A549 (cell line): ENCODE results near the gene CBFA2T3. TPM values are rescaled to one million over a fixed set of nuclear protein-coding genes. Genes with fewer than 3 reads are reported as not detected.
"Not testable (repeated sequence)": the region's sequence is repeated elsewhere in the genome, so short reads cannot be mapped to it uniquely, and the experiment has no call there.

ENCODE experiments used
- ATAC-seq, 2 experiments: fragments of 200-7000 bp in 1 of 2; fragments of >200 bp in 1 of 2; cut with Nextera tagmentation in 1 of 2; cut with Tn5 transposase in 1 of 2; 3 replicates each; pipeline versions ENCODE4 v1.8.0 to v1.9.1; 2018 to 2020; ENCODE audit warnings: mild to moderate bottlenecking in 1 of 2, moderate library complexity in 1 of 2
- CTCF ChIA-PET: fragments of 300-600 bp; sonication (Branson Sonifier 250); formaldehyde crosslinking; extraction: SDS; loops from one replicate; lab custom pipeline; 2021; ENCODE audit warnings: antibody characterized with exemption, inconsistent platforms; lab: Yijun Ruan, JAX
- POLR2A ChIA-PET: fragments of 350-600 bp; formaldehyde crosslinking; extraction: SDS; loops from one replicate; lab custom pipeline; 2021; ENCODE audit warnings: antibody characterized with exemption, inconsistent platforms; lab: Yijun Ruan, JAX
- DNase-seq, 2 experiments: peaks; one replicate each; pipeline versions ENCODE4 v3.0.0 to v3.0.0-alpha.2; 2011 to 2016; ENCODE audit warnings: low read depth in 1 of 2, low spot score in 1 of 2
- FAIRE-seq: peaks from 2 replicates; lab custom pipeline; 2011; peaks lifted over from hg19 to GRCh38; lab: Jason Lieb, UNC
- H3K27ac ChIP-seq, 2 experiments: fragments of >200 bp; sonication (Bioruptor Twin); formaldehyde crosslinking; 3 replicates each; pipeline ENCODE4 v1.5.1; 2016 to 2017
- H3K4me1 ChIP-seq: fragments of >200 bp; sonication (Bioruptor Twin); formaldehyde crosslinking; 3 replicates; pipeline ENCODE4 v1.6.1; 2016
- H3K4me2 ChIP-seq: fragments of >200 bp; sonication (Bioruptor Twin); formaldehyde crosslinking; 3 replicates; pipeline ENCODE4 v1.6.1; 2016
- H3K4me3 ChIP-seq: fragments of >200 bp; sonication (Bioruptor Twin); formaldehyde crosslinking; 3 replicates; pipeline ENCODE4 v1.5.1; 2016
- H3K9me3 ChIP-seq: fragments of >200 bp; sonication (Bioruptor Twin); formaldehyde crosslinking; 3 replicates; pipeline ENCODE4 v1.6.1; 2016
- ATOH8 ChIP-seq: fragments of 250-450 bp; sonication (Bioruptor Pico); IDR thresholded peaks from 2 replicates; pipeline ENCODE4 v1.5.0; 2020; ENCODE audit warnings: low read depth, mild to moderate bottlenecking, moderate library complexity
- CBX2 ChIP-seq: fragments of 200-600 bp; sonication (generic); IDR thresholded peaks from 2 replicates; pipeline ENCODE4 v1.6.1; 2016; ENCODE audit warnings: low read depth, mild to moderate bottlenecking, borderline replicate concordance
- CEBPB ChIP-seq, 2 experiments: fragments of >200 bp in 1 of 2; sonication (Bioruptor Twin) in 1 of 2; formaldehyde crosslinking in 1 of 2; IDR thresholded peaks; 2 replicates each; pipeline ENCODE4 v1.6.1; 2012 to 2016
- CHD2 ChIP-seq: fragments of 150-350 bp; IDR thresholded peaks from 2 replicates; pipeline ENCODE4 v1.6.1; 2014; ENCODE audit warnings: low read length; ENCODE audit not compliant: partially characterized antibody
- CHD4 ChIP-seq: fragments of 200-600 bp; sonication (generic); IDR thresholded peaks from 2 replicates; pipeline ENCODE4 v1.6.1; 2016; ENCODE audit warnings: antibody characterized with exemption, mild to moderate bottlenecking, borderline replicate concordance
- EHF ChIP-seq: fragments of 250-450 bp; sonication (Bioruptor Pico); IDR thresholded peaks from 2 replicates; pipeline ENCODE4 v1.5.0; 2020; ENCODE audit warnings: mild to moderate bottlenecking
- ESRRA ChIP-seq: fragments of 150-350 bp; IDR thresholded peaks from 2 replicates; pipeline ENCODE4 v1.6.1; 2014; ENCODE audit warnings: mild to moderate bottlenecking, low read length, borderline replicate concordance
- FOSB ChIP-seq: fragments of 250-450 bp; sonication (Bioruptor Pico); IDR thresholded peaks from 2 replicates; pipeline ENCODE4 v1.5.0; 2020; ENCODE audit warnings: mild to moderate bottlenecking, moderate library complexity
- FOXS1 ChIP-seq: fragments of 250-450 bp; sonication (Bioruptor Pico); IDR thresholded peaks from 2 replicates; pipeline ENCODE4 v1.5.0; 2020; ENCODE audit warnings: mild to moderate bottlenecking, moderate library complexity
- HDAC2 ChIP-seq: fragments of 200-600 bp; sonication (generic); IDR thresholded peaks from 2 replicates; pipeline ENCODE4 v1.6.1; 2016
- HEYL ChIP-seq: fragments of 250-450 bp; sonication (Bioruptor Pico); IDR thresholded peaks from 2 replicates; pipeline ENCODE4 v1.8.0; 2021; ENCODE audit warnings: mild to moderate bottlenecking, moderate library complexity
- JUN ChIP-seq, 2 experiments: fragments of >200 bp; sonication (Bioruptor Twin); formaldehyde crosslinking; IDR thresholded peaks; 2 replicates in 1 of 2; 3 replicates in 1 of 2; pipeline ENCODE4 v1.6.1; 2016 to 2017
- KDM5A ChIP-seq: fragments of 200-600 bp; sonication (generic); IDR thresholded peaks from 2 replicates; pipeline ENCODE4 v1.6.1; 2016; ENCODE audit warnings: antibody characterized with exemption, mild to moderate bottlenecking
- MAFK ChIP-seq: fragments of 450-650 bp; IDR thresholded peaks from 2 replicates; pipeline ENCODE4 v1.6.1; 2014; ENCODE audit not compliant: partially characterized antibody
- RARB ChIP-seq: fragments of 250-450 bp; sonication (Bioruptor Pico); IDR thresholded peaks from 2 replicates; pipeline ENCODE4 v1.8.0; 2021; ENCODE audit warnings: mild to moderate bottlenecking, moderate library complexity
- RCOR1 ChIP-seq: fragments of 150-350 bp; IDR thresholded peaks from 2 replicates; pipeline ENCODE4 v1.6.1; 2014; ENCODE audit warnings: antibody characterized with exemption, low read length, low read depth
- REST ChIP-seq: fragments of 200-600 bp; sonication (generic); IDR thresholded peaks from 2 replicates; pipeline ENCODE4 v1.6.1; 2016; ENCODE audit warnings: antibody characterized with exemption, mild to moderate bottlenecking, moderate library complexity
- RNF2 ChIP-seq: fragments of 200-600 bp; sonication (generic); IDR thresholded peaks from 2 replicates; pipeline ENCODE4 v1.6.1; 2016; ENCODE audit warnings: low read depth, mild to moderate bottlenecking, antibody characterized with exemption, moderate library complexity, borderline replicate concordance
- TP53 ChIP-seq: fragments of 250-450 bp; sonication (Bioruptor Pico); IDR thresholded peaks from 2 replicates; pipeline ENCODE4 v1.5.0; 2021; ENCODE audit warnings: mild to moderate bottlenecking, moderate library complexity
- WGBS: methylation state at CpG from one replicate; pipeline ENCODE4 v1.1.6; 2017; ENCODE audit errors: missing lambda C conversion rate; 5-methylcytosine and 5-hydroxymethylcytosine counted together
- polyA plus RNA-seq, 4 experiments: library from polyadenylated mRNA; depleted of rRNA in 3 of 4; stranded (reverse); fragments of >200 nt; fragmentation: RNase III in 1 of 4; extraction: RNeasy Plus Mini Kit Qiagen cat#74134 plus additional on column Dnase treatment in 1 of 4; gene quantifications; 2 replicates in 3 of 4; 3 replicates in 1 of 4; pipeline ENCODE4 v1.2.3, GENCODE V29; 2011 to 2017

Gene CBFA2T3
- polyA plus RNA-seq, 2 of the 4 experiments (the other 2 are of a cell fraction), result 0.08 TPM; not detected in 1

GRCh38 chr16:89018282-89019158 lies 41.5 kb upstream of the CBFA2T3 start (continued):
- TF ChIP-seq RARB (no peak), FOXS1 (no peak), ATOH8 (no peak), CHD4 (no peak)

GRCh38 chr16:89017543-89018281 lies 40.7 kb upstream of the CBFA2T3 start:
- H3K4me3 ChIP-seq, result no peak overlapping the region
- DNase-seq (no peak), FAIRE-seq (no peak), ATAC-seq (peak in 1 of 2 experiments; percentile 10; a peak in 1 of 6 replicates)
- ChIA-PET CTCF (interaction anchor here (0.7 to 1.1 kb wide), 2 partner anchors 25 to 76 kb away, joined by 3 read pairs; partner anchors contain the start of gene ACSF3), POLR2A (no interaction called here)
- no peak overlapping the region for H3K27ac ChIP-seq
- no peak overlapping the region for H3K4me2 ChIP-seq
- WGBS, result 39% methylated on average over 21 of the region's 25 CpGs
- TF ChIP-seq MAFK, result no peak
- H3K9me3 ChIP-seq, result peaks cover 4% of the 10 kb centered on the region; the same call in 1 of the 3 replicates
- 0 out of 3 replicates have a peak, but pooled peaks cover 5% of the 10 kb centered on the region for H3K4me1 ChIP-seq

GRCh38 chr16:89016561-89016960 lies 39.6 kb upstream of the CBFA2T3 start:
- CTCF ChIA-PET, H3K4me2 ChIP-seq, H3K9me3 ChIP-seq, H3K4me1 ChIP-seq, FAIRE-seq, DNase-seq, H3K27ac ChIP-seq, H3K4me3 ChIP-seq, POLR2A ChIA-PET, ATAC-seq: not testable (repeated sequence)
- WGBS, result 28% methylated on average over 8 of the region's 10 CpGs

- Histone ChIP-seq H3K4me2 (no peak overlapping the region), H3K4me3 (no peak overlapping the region), H3K4me1 (0 out of 3 replicates have a peak, but pooled peaks cover 3% of the 10 kb centered on the region), H3K27ac (no peak overlapping the region), H3K9me3 (peaks cover 4% of the 10 kb centered on the region; the same call in 1 of the 3 replicates)
- FAIRE-seq, result no peak
- no peak for TF ChIP-seq RNF2
- TF ChIP-seq HEYL, result no peak
- TF ChIP-seq FOSB, result no peak
- no peak for TF ChIP-seq ESRRA
- no peak for TF ChIP-seq REST
- no peak for TF ChIP-seq TP53 (CRISPR knock-in tag)
- no peak for TF ChIP-seq RCOR1
- no peak for TF ChIP-seq EHF
- no peak for TF ChIP-seq CBX2
- TF ChIP-seq CHD2, result no peak
- TF ChIP-seq ATOH8, result no peak
- TF ChIP-seq KDM5A, result no peak
- TF ChIP-seq HDAC2, result no peak
- TF ChIP-seq CEBPB (IDR thresholded peaks at IDR 0.05), result no peak
- TF ChIP-seq JUN (IDR thresholded peaks at IDR 0.05), result no peak
- POLR2A ChIA-PET, result no interaction called here
- CTCF ChIA-PET, result no interaction called here
- DNase-seq, result no peak
- WGBS, result 8% methylated on average over 3 of the region's 20 CpGs
- no peak for ATAC-seq
These were observed 38.4 kb upstream of the CBFA2T3 start for GRCh38 chr16:89015271-89015859.
